ENCODE results near the gene CDK17. TPM values are rescaled to one million over a fixed set of nuclear protein-coding genes. Genes with fewer than 3 reads are reported as not detected.

CDK17 gene
- total and polyA plus RNA-seq, 9 of the 15 experiments (the other 6 are each of a cell fraction or from before 2014, with no cell fraction given): 4.8 to 39.3 (median 21.6) TPM

- TF ChIP-seq ZNF280A (IDR thresholded peaks at IDR 0.05; ENCODE audit: low read depth, partially characterized antibody): no peak
- TF ChIP-seq GTF2A2 (tag; IDR thresholded peaks at IDR 0.05): no peak
- no peak for TF ChIP-seq MEF2D (tag; conservative IDR thresholded peaks at IDR 0.05; ENCODE audit: low read depth)
- TF ChIP-seq DACH1 (IDR thresholded peaks at IDR 0.05; ENCODE audit: partially characterized antibody): no peak
- TF ChIP-seq RNF219 (CRISPR knock-in tag; IDR thresholded peaks at IDR 0.05): no peak
- no peak for TF ChIP-seq ZBTB43 (CRISPR knock-in tag; IDR thresholded peaks at IDR 0.05)
- TF ChIP-seq ZKSCAN1 (IDR thresholded peaks at IDR 0.05; ENCODE audit: low read depth, low read length): no peak
- no peak for TF ChIP-seq PPARD (CRISPR knock-in tag; IDR thresholded peaks at IDR 0.05)
- no peak for TF ChIP-seq NR2F6 (CRISPR knock-in tag; IDR thresholded peaks at IDR 0.05)
- no peak for TF ChIP-seq MLX (CRISPR knock-in tag; conservative IDR thresholded peaks at IDR 0.05)
- peak; percentile 47 for TF ChIP-seq SUPT5H (IDR thresholded peaks at IDR 0.05)
- no peak; the same call in 1 of the 2 replicates for TF ChIP-seq CREB1 (IDR thresholded peaks at IDR 0.05)
- no peak for TF ChIP-seq CREB1 (CRISPR knock-in tag; IDR thresholded peaks at IDR 0.05)
- no peak for TF ChIP-seq ZZZ3 (IDR thresholded peaks at IDR 0.05)
- 0 out of 2 replicates have a peak, but pooled peaks have one; percentile 33 for TF ChIP-seq POLR2A (conservative IDR thresholded peaks at IDR 0.05)
- no peak for TF ChIP-seq JUN (IDR thresholded peaks at IDR 0.05; ENCODE audit: borderline replicate concordance, low read depth, low read length)
- no peak for TF ChIP-seq JUN (CRISPR knock-in tag; IDR thresholded peaks at IDR 0.05; ENCODE audit: borderline replicate concordance)
- TF ChIP-seq ZKSCAN3 (CRISPR knock-in tag; IDR thresholded peaks at IDR 0.05): no peak
- no peak for TF ChIP-seq ZNF347 (CRISPR knock-in tag; IDR thresholded peaks at IDR 0.05; ENCODE audit: low read depth)
- TF ChIP-seq ZNF766 (CRISPR knock-in tag; conservative IDR thresholded peaks at IDR 0.05): 0 out of 2 replicates have a peak, but pooled peaks have one; percentile 8
- TF ChIP-seq ZNF518B (CRISPR knock-in tag; IDR thresholded peaks at IDR 0.05): no peak
- TF ChIP-seq NFYB (IDR thresholded peaks at IDR 0.05; ENCODE audit: extremely low read depth, insufficient read length): no peak
These were observed 414 bp upstream of the CDK17 start (continued) for GRCh38 chr12:96400631-96401075.

Data from K562 (cell line).